KG1 (cell line): ENCODE measurements around the gene SEMG1.

Experiments
- DNase-seq: peaks from one replicate; lab custom pipeline; 2025; lab: John Stamatoyannopoulos, UW

The SEMG1 gene

GRCh38 chr20:45206725-45207124 lies at the start of gene SEMG1:
Gene SEMG1 (plus strand): TSS chr20:45207033. CDS start chr20:45207054, 21 bp downstream.
- DNase-seq = no peak

- DNase-seq = no peak
Observed at GRCh38 chr20:45157962-45158361, 48.9 kb upstream of the SEMG1 start.

- no peak for DNase-seq
Observed at GRCh38 chr20:45163083-45163803, 43.6 kb upstream of the SEMG1 start.

- no peak for DNase-seq
Observed at GRCh38 chr20:45164906-45165305, 41.9 kb upstream of the SEMG1 start.

GRCh38 chr20:45173522-45173921 lies 33.3 kb upstream of the SEMG1 start:
- no peak for DNase-seq

- no peak for DNase-seq
Observed at GRCh38 chr20:45174434-45175364, 32.1 kb upstream of the SEMG1 start, which contains the start of gene PI3. Gene PI3 (plus strand): TSS chr20:45174902. CDS start chr20:45174923, 21 bp downstream.

GRCh38 chr20:45176526-45177267 lies 30.1 kb upstream of the SEMG1 start:
- DNase-seq = no peak

- no peak for DNase-seq
Observed at GRCh38 chr20:45179166-45179565, 27.7 kb upstream of the SEMG1 start.

GRCh38 chr20:45181639-45182038 lies 25.2 kb upstream of the SEMG1 start:
- no peak for DNase-seq

- no peak for DNase-seq
Observed at GRCh38 chr20:45183084-45183483, 23.7 kb upstream of the SEMG1 start.

- no peak for DNase-seq
Observed at GRCh38 chr20:45187693-45188092, 19.1 kb upstream of the SEMG1 start.

- no peak for DNase-seq
Observed at GRCh38 chr20:45189067-45189609, 17.7 kb upstream of the SEMG1 start.

- DNase-seq = no peak
Observed at GRCh38 chr20:45189861-45190260, 17.0 kb upstream of the SEMG1 start.

GRCh38 chr20:45191926-45192325 lies 14.9 kb upstream of the SEMG1 start:
- no peak for DNase-seq

- DNase-seq = no peak
Observed at GRCh38 chr20:45193331-45193730, 13.5 kb upstream of the SEMG1 start.

GRCh38 chr20:45209924-45210323 lies 3.1 kb downstream of the SEMG1 start:
- DNase-seq = no peak

GRCh38 chr20:45211569-45212474 lies 5.0 kb downstream of the SEMG1 start:
- DNase-seq = no peak

GRCh38 chr20:45212836-45213235 lies 6.0 kb downstream of the SEMG1 start:
- DNase-seq = no peak

GRCh38 chr20:45218124-45218523 lies 11.3 kb downstream of the SEMG1 start:
- DNase-seq = no peak

GRCh38 chr20:45218636-45219035 lies 11.8 kb downstream of the SEMG1 start:
- DNase-seq = no peak

GRCh38 chr20:45221076-45221475 lies 14.2 kb downstream of the SEMG1 start, which contains the start of gene SEMG2:
Gene SEMG2 (plus strand): TSS chr20:45221373. CDS start chr20:45221390, 17 bp downstream.
- DNase-seq = no peak
